HG02571 (cell line): Measurements from ENCODE around the gene MEN1.
"Not testable (repeated sequence)": the region's sequence is repeated elsewhere in the genome, so short reads cannot be mapped to it uniquely, and the experiment has no call there.

Source experiments
- ATAC-seq: cut with Tn5 transposase; IDR thresholded peaks from one replicate; pipeline ENCODE4 v1.9.1; 2021; ENCODE audit warnings: mild to moderate bottlenecking, moderate library complexity; ENCODE audit not compliant: unreplicated experiment

The MEN1 gene

DNA sequence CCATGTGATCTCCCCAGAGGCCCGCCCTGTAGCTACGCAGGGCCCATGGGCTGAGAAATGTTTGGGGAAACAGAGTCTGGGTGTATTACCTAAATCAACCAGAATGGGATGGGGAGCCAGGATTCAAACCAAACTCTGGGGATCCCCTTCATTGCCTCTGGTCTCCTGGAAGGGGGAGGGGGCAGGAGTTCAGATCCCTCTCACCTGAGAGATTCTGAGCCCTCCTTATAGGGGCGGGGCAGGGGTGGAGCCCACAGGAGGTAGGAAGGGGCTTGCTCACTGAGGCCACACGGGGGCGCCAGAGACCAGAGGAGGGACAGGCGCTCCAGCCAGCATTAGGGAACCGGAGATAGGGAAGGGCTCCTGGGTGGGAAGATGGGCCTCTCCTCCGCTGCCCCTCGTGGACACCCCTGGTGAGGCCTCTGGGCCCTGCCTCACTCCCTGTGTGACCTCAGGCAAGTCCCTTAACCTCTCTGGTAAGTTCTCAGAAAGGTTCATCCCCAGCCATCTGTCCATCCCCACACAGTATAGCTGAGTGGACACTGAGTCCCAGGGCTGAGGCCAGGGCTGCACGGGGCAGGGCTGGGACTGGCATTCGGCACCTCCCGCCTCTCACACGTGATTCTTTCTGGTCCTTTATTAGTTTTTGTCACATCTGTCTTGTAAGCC lies 36.8 kb upstream of the MEN1 start:
- ATAC-seq, result no peak

GRCh38 chr11:64845776-64846129 lies 35.4 kb upstream of the MEN1 start:
- not testable (repeated sequence) for ATAC-seq

- ATAC-seq, result no peak
Measured at GRCh38 chr11:64845129-64845775, 34.9 kb upstream of the MEN1 start.

DNA sequence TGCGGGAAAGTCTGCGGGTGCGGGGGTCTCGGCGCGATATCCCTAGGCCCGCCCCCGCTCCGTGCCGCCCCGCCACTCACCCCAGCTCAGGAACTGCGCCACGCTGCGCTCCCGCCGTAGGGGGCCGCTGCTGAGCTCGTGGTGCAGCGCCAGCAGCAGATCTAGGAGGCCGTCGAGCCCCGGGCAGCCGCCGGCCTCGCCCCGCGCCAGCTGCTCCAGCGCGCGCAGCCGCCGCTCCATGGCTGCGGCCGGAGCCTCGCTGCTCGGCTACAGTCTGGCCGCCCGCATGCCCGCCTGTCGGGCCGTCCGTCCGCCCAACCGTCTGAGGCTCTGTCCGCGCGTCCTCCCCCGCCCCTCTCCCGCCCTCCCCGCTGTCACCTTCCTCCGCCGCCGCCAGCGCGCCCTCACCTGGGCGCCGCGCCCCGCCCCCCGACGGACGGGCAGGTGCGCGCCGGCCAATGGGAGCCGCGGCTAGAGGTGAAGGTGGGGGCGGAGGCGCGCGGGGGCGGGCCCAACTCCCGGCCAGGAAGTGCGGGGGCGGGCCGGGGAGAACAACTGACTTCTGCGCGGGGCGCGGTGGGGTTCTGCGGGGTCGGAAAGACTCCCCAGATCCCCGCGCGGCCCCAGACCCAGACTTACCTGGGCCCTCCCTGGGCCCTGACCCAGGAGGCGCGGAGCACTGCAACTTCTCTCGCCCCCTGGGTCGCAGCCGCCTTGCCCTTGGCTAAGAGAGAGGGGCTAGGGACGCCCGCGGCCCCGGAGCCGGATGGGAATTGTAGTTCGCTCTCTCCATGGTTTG lies 34.2 kb upstream of the MEN1 start, which contains the start of gene CDC42BPG:
TSS of gene CDC42BPG (minus strand) at position 324 of the 799 bp plus-strand sequence. CDS start at position 240, 84 bp downstream.
- ATAC-seq, result no peak

- ATAC-seq, result no peak
Measured at GRCh38 chr11:64843686-64844329, 33.5 kb upstream of the MEN1 start.

DNA sequence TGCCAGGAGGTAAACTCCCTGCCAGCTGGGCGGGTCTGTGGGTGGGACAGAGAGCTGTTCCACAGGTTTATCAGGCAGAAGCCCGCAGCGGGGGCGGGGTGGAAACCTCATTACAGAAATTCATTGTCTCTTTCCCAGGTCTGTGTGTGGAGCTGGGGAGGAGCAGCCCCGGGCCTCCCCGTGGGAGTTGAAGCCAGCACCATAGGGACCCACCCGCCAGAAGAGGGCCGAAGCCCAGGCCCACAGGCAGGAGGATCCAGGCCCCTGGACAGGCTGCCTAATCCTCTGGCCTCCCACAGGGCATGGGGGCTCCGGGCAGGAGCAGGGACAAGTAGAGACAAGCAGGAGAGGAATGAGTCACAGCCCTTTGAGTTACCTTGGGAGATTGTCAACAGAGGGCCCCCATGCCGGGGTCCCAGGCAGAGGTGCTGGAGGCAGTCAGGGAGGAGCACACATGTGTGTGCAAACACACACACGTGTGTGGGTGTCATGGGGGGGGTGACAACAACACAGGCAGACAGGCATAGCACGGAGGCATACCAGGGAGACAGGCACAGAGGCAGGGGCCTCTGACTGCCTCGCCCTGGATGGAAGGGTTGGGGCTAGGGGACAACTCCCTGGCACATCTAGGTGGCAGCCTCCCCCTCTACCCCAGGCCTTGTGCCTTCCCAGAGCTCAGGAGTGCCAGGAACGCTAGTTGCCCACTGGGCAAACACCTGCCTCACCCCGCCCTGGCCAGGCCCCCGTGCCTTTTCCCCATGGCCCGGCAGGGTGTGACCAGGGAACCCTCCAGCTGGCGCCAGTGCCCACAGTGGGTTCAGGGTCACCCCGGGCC lies 32.7 kb upstream of the MEN1 start:
- ATAC-seq, result no peak

- ATAC-seq, result no peak
Measured at GRCh38 chr11:64842366-64842759, 32.0 kb upstream of the MEN1 start.

DNA sequence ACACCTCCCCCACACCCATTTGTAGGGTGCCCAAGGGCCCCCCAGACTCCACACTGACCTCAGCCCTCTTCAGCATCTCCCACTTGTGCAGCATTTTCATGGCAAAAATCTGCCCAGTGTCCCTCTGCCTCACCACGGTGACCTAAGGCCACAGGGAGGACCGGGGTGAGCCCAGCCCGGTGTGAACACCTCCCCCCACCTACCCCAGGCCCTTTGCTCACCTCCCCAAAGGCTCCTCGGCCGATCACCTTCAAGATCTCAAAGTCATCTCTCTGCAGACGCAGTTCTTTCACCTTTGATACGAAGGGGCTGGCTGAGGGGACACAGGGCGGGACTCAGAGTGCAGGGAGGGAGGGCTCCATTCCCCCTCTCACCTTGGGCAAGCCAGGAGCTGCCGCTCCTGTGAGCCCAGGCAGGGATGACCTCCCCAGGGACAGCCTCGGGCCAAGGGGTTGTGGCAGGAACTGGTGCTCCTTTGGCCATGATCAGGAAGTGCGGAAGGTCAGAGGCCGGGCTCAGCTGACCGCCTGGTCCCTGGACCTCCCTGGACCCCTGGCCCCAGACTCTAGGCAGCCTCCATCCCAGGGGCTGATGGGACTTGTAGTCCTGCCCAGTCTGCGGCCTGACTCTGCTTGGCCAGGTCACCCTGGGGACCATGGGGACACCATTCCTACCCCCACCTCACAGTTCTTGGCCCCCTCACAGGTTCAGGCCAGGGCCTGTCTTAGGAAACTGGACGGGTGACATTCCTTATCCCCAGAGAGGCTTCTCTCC lies 31.4 kb upstream of the MEN1 start:
- ATAC-seq, result no peak

- no peak for ATAC-seq
Measured at GRCh38 chr11:64839887-64840782, 29.8 kb upstream of the MEN1 start.

DNA sequence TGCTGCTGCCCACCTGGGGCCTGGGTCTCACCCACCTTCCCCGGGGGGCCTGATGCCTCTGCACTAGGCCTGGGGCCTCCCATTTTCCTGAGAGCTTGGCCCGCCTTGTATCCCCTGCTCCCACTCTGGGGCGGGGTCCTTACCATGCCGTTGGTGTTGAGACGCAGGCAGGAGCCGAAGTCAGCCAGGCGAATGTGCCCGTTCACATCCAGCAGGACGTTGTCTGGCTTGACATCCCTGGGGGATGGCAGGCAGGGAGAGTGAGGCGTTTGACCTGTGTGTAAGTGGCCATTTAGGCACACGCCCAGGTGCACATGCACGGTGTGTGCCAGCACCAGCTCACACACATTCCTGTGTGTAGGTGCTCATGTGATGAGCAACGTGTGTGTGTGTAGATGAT lies 29.0 kb upstream of the MEN1 start:
- no peak for ATAC-seq

- no peak for ATAC-seq
Measured at GRCh38 chr11:64838600-64839334, 28.4 kb upstream of the MEN1 start.

DNA sequence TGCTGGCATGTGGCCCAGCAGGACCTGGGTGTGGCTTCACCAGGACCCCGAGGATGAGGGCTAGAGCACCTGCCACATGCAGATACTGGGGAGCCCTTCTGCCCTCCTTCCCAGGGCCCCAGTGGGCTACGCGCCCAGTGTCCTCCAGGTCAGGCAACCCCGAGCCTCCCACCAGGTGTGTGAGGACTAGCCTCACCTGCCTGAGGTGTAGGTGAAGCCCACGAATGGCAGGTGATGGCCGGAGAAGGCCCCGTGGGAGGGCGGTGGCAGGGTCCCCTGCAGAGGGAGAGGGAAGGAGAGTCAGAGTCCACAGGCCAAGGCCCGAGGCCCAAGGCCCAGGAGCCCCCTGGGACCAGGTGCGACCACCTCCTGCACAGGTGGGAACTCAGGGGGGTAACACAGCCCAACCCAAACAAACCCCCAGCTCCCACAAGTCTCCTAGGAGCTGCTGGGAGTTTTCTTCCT lies 27.6 kb upstream of the MEN1 start:
- ATAC-seq, result no peak

DNA sequence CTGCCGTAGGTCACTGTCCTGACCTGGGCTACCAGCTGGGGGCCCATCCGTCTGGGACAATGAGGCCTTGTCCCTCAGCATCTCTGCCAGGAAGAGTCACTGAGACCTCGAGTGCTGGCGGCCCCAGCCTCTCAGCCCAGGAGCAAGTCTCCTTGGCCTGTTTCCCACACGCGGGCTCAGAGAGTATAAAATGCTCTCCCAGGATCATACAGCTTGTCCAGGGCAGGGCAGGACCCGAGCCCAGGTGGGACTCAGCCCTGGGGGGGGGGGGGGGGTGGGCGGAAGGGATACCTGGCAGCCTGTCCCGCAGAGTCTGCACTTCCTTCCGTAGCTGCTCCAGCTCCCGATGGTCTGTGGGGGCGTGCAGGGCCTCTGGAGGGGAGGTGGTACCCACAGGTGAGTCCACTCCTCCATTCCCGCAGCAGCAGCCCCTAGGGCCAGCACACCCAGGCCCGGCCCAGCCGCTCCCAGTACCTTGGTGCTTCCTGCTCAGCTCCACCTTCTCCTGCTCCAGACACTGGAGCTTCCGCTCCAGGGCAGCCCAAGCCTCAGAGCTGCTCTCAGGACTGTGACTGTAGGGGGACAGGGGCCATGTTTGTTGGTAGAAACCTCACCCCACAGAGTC lies 26.2 kb upstream of the MEN1 start:
- no peak for ATAC-seq

DNA sequence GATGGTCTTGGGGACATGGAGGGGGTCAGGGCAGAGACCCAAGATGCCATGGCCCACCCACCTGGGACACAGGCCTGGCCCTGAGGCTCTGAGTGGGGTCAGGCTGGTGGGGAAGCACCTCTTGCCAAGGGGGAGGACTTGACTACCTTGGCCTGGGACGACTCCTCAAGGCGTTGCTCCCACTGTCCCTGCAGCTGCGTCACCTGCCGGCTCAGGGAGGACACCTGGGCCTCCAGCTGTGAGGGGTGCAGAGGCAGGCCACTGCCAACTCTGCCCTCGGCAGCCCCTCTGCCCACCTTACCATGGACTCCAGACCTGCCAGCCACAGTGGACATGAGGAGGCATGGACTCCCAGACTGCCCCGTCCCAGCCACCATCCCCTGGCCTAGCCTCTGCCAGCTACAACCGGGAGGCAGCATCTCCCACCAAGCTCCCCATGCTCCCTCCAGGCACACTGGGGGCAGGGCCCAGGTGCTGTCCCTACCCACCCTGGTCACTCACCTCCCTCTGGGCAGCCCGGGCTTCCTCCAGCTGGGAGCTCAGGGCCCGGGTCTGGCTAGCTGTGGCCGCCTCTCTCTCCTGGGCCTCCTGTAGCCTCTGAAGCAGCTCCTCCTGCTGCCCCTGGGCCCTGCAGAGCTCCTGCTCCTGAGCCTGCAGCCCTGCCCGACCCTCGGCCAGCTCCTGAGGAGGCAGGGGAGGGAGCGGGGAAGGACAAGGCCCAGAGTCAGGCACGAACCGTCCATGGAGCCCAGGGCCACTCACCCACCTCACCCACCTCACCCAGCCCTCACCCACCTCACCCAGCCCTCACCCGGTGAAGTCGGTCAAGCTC lies 25.5 kb upstream of the MEN1 start:
- ATAC-seq, result no peak

DNA sequence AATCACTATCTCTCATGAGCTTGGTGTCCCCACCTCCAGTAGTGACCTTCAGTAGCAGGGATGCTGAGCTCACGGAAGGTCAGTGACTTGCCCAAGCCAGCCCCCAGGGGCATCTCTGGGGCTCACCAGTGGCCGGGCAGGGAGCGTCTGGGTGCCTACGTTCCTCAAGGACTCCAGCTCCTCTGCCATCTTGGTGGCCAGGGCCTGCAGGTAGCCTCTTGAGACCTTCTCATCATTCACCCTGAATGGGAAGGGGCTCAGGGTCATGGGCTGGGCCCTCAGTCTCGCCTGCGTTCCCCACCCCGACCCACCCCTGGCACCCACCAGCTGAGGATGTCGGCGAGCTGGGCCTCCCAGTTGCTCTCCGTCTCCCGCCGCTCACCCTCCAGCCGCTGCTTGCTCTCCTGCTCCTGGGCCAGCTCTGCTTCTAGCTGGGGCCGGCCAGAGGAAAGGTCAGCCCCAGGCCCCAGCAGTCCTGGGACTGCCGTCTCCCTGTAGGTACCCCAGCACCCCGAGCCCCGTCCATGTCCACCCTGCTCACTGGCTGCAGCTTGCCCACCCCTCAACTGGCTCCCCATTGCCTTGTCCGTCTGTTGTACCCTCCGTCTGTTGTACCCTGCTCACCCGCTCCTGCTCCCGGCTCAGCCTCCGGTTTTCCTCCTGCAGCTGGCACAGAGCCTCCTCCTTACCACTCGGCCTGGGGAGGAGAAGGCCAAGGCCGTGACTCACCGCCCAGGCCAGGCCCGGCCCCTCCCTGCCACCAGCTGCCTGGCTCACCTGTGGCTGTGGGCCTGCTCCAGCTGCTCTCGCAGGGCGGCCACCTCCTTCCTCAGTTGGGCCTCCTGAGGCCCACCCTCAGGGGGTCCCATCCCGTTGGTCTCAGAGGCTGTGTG lies 24.6 kb upstream of the MEN1 start:
- no peak for ATAC-seq
